Measurements from ENCODE around the gene ATP6V0D1. TPM values are rescaled to one million over a fixed set of nuclear protein-coding genes. Genes with fewer than 3 reads are reported as not detected.

Gene ATP6V0D1
- polyA plus RNA-seq, 1 of the 3 experiments (the other 2 are of a cell fraction), result 135 TPM

GRCh38 chr16:67437513-67437912 is 43.4 kb downstream of the ATP6V0D1 start:
- Histone ChIP-seq H2AFZ (ENCODE audit: low read depth) (no peak overlapping the region), H3K36me3 (replicated peaks in 1 of 2; ENCODE audit: control insufficient read depth in 1 of 2, insufficient read depth in 2 of 2, low read length in 1 of 2) (peaks cover 7 to 29% of the 10 kb centered on the region in 2 experiments), H4K20me1 (ENCODE audit: insufficient read depth) (no peaks in the 10 kb centered on the region), H3F3A (replicated peaks; ENCODE audit: insufficient read depth) (no peaks in the 10 kb centered on the region), H3K4me2 (no peak overlapping the region), H3K27me3 (ENCODE audit: insufficient read depth) (no peaks in the 10 kb centered on the region), H3K79me2 (ENCODE audit: insufficient read depth) (no peaks in the 10 kb centered on the region), H3K4me3 (ENCODE audit: low read depth in 2 of 2, low read length in 1 of 2) (no peak overlapping the region), H3K27ac (ENCODE audit: low read depth in 2 of 2, low read length in 1 of 2) (no peak overlapping the region), H3K9me3 (no peaks in the 10 kb centered on the region), H3K9me2 (no peaks in the 10 kb centered on the region), H3K4me1 (ENCODE audit: control insufficient read depth in 1 of 2, insufficient read depth in 2 of 2, low read depth in 1 of 2, low read length in 1 of 2) (peaks cover 0 to 10% of the 10 kb centered on the region in 2 experiments; a peak in 1 of 4 replicates), H3K9ac (no peak overlapping the region)
- ChIA-PET POLR2A (no interaction called here), CTCF (no interaction called here)
- WGBS (ENCODE audit: low lambda C conversion rate), result 100% methylated on average over 4 of the region's 4 CpGs
- no peak for DNase-seq
- TF ChIP-seq FOSL2 (IDR thresholded peaks at IDR 0.05; ENCODE audit: borderline replicate concordance, low read depth) (no peak), TEAD4 (IDR thresholded peaks at IDR 0.05; ENCODE audit: borderline replicate concordance, insufficient read depth) (no peak), FOXJ3 (CRISPR knock-in tag; IDR thresholded peaks at IDR 0.05) (no peak), TCF12 (IDR thresholded peaks at IDR 0.05) (no peak), CHD2 (IDR thresholded peaks at IDR 0.05; ENCODE audit: low read length, partially characterized antibody) (no peak), SIN3A (IDR thresholded peaks at IDR 0.05; ENCODE audit: borderline replicate concordance, low read depth, low read length) (no peak)

GRCh38 chr16:67436640-67437193 is 44.2 kb downstream of the ATP6V0D1 start:
- peaks cover 7 to 27% of the 10 kb centered on the region in 2 experiments for H3K36me3 ChIP-seq (replicated peaks in 1 of 2; ENCODE audit: control insufficient read depth in 1 of 2, insufficient read depth in 2 of 2, low read length in 1 of 2)
- H2AFZ ChIP-seq (ENCODE audit: low read depth), result no peak overlapping the region
- H3K27me3 ChIP-seq (ENCODE audit: insufficient read depth), result no peaks in the 10 kb centered on the region
- WGBS (ENCODE audit: low lambda C conversion rate), result 95% methylated on average over 19 of the region's 23 CpGs
- peaks cover 0 to 6% of the 10 kb centered on the region in 2 experiments; a peak in 1 of 4 replicates for H3K4me1 ChIP-seq (ENCODE audit: control insufficient read depth in 1 of 2, insufficient read depth in 2 of 2, low read depth in 1 of 2, low read length in 1 of 2)
- H3K9me2 ChIP-seq, result no peaks in the 10 kb centered on the region
- TF ChIP-seq NRF1 (IDR thresholded peaks at IDR 0.05; ENCODE audit: low read depth, low read length), result no peak
- TF ChIP-seq TAF1 (IDR thresholded peaks at IDR 0.05; ENCODE audit: borderline replicate concordance, low read depth, low read length), result no peak
- no peak for TF ChIP-seq CTCF (IDR thresholded peaks at IDR 0.05)
- no peaks in the 10 kb centered on the region for H4K20me1 ChIP-seq (ENCODE audit: insufficient read depth)
- no peak for DNase-seq
- no peaks in the 10 kb centered on the region for H3K79me2 ChIP-seq (ENCODE audit: insufficient read depth)
- POLR2A ChIA-PET, result no interaction called here
- no peak overlapping the region for H3K4me3 ChIP-seq (ENCODE audit: low read depth in 2 of 2, low read length in 1 of 2)
- H3F3A ChIP-seq (replicated peaks; ENCODE audit: insufficient read depth), result no peaks in the 10 kb centered on the region
- H3K27ac ChIP-seq (ENCODE audit: low read depth in 2 of 2, low read length in 1 of 2), result no peak overlapping the region
- H3K4me2 ChIP-seq, result no peak overlapping the region
- no peaks in the 10 kb centered on the region for H3K9me3 ChIP-seq
- CTCF ChIA-PET, result interaction anchor here (1.6 to 2.3 kb wide), 2 partner anchors 10 to 85 kb away, joined by 6 read pairs; no protein-coding TSS in a partner anchor
- no peak overlapping the region for H3K9ac ChIP-seq

GRCh38 chr16:67435758-67436164 is 45.2 kb downstream of the ATP6V0D1 start:
- Histone ChIP-seq H3K9me3 (no peaks in the 10 kb centered on the region), H3K9me2 (no peaks in the 10 kb centered on the region), H2AFZ (ENCODE audit: low read depth) (no peak overlapping the region), H3K4me1 (ENCODE audit: control insufficient read depth in 1 of 2, insufficient read depth in 2 of 2, low read depth in 1 of 2, low read length in 1 of 2) (peaks cover 0 to 6% of the 10 kb centered on the region in 2 experiments; a peak in 1 of 4 replicates), H3K36me3 (replicated peaks in 1 of 2; ENCODE audit: control insufficient read depth in 1 of 2, insufficient read depth in 2 of 2, low read length in 1 of 2) (peaks cover 7 to 22% of the 10 kb centered on the region in 2 experiments), H3K79me2 (ENCODE audit: insufficient read depth) (no peaks in the 10 kb centered on the region), H3K9ac (no peak overlapping the region), H3K4me3 (ENCODE audit: low read depth in 2 of 2, low read length in 1 of 2) (no peak overlapping the region), H4K20me1 (ENCODE audit: insufficient read depth) (no peaks in the 10 kb centered on the region), H3K27ac (ENCODE audit: low read depth in 2 of 2, low read length in 1 of 2) (no peak overlapping the region), H3F3A (replicated peaks; ENCODE audit: insufficient read depth) (no peaks in the 10 kb centered on the region), H3K4me2 (no peak overlapping the region), H3K27me3 (ENCODE audit: insufficient read depth) (no peaks in the 10 kb centered on the region)
- POLR2A ChIA-PET, result no interaction called here
- DNase-seq, result no peak
- CTCF ChIA-PET, result interaction anchor here (1.0 to 2.3 kb wide), 5 partner anchors 8 to 86 kb away, joined by 3 to 6 read pairs (median 4); no protein-coding TSS in a partner anchor
- WGBS (ENCODE audit: low lambda C conversion rate), result 97% methylated on average over 16 of the region's 16 CpGs
- TF ChIP-seq NRF1 (IDR thresholded peaks at IDR 0.05; ENCODE audit: low read depth, low read length), result no peak
- TF ChIP-seq SMC3 (IDR thresholded peaks at IDR 0.05; ENCODE audit: low read depth, low read length), result no peak
- no peak for TF ChIP-seq TCF12 (IDR thresholded peaks at IDR 0.05)
- no peak for TF ChIP-seq GATA2 (CRISPR knock-in tag; IDR thresholded peaks at IDR 0.05)
- TF ChIP-seq REST (IDR thresholded peaks at IDR 0.05; ENCODE audit: low read depth, low read length), result no peak
- TF ChIP-seq JUND (IDR thresholded peaks at IDR 0.05), result no peak
- no peak for TF ChIP-seq RXRA (IDR thresholded peaks at IDR 0.05; ENCODE audit: borderline replicate concordance, low read depth)
- TF ChIP-seq CTCF (IDR thresholded peaks at IDR 0.05), result no peak

Measured in SK-N-SH (cell line).